Glutamatergic neuron (in vitro differentiated cells): ENCODE data around the gene CKS1B. TPM values are rescaled to one million over a fixed set of nuclear protein-coding genes. Genes with fewer than 3 reads are reported as not detected.

ENCODE experiments used
- DNase-seq: peaks from one replicate; pipeline ENCODE4 v3.0.0; 2022
- H3K27ac Mint-ChIP-seq: one replicate; pipeline ENCODE4 v1.8.0; 2020; ENCODE audit warnings: mild to moderate bottlenecking, mixed read lengths, inconsistent platforms; ENCODE audit not compliant: unreplicated experiment
- H3K27me3 Mint-ChIP-seq: one replicate; pipeline ENCODE4 v1.8.0; 2020; ENCODE audit warnings: mild to moderate bottlenecking, moderate library complexity, mixed read lengths, inconsistent platforms; ENCODE audit not compliant: unreplicated experiment
- H3K36me3 Mint-ChIP-seq: one replicate; pipeline ENCODE4 v1.8.0; 2020; ENCODE audit warnings: mild to moderate bottlenecking, mixed read lengths, inconsistent platforms; ENCODE audit not compliant: unreplicated experiment
- H3K4me1 Mint-ChIP-seq: one replicate; pipeline ENCODE4 v1.8.0; 2020; ENCODE audit warnings: mild to moderate bottlenecking, low read depth, mixed read lengths, inconsistent platforms; ENCODE audit not compliant: unreplicated experiment
- H3K4me3 Mint-ChIP-seq: one replicate; pipeline ENCODE4 v1.8.0; 2020; ENCODE audit warnings: mild to moderate bottlenecking, mixed read lengths, inconsistent platforms; ENCODE audit not compliant: unreplicated experiment
- H3K9me3 Mint-ChIP-seq: one replicate; pipeline ENCODE4 v1.8.0; 2020; ENCODE audit warnings: mild to moderate bottlenecking, moderate library complexity, mixed read lengths, inconsistent platforms; ENCODE audit not compliant: unreplicated experiment
- total RNA-seq: library from RNA; stranded (reverse); fragmentation: NEBNext Ultra II Directional; extraction: Animal tissue kit (Norgen Biotek cat#: 25700); gene quantifications from one replicate; pipeline ENCODE4 v1.2.1, GENCODE V29; 2021; ENCODE audit not compliant: unreplicated experiment
- TF ChIP-seq, protein P1 (sequence below): fragments of 200-600 bp; sonication (generic); IDR thresholded peaks from one replicate; pipeline ENCODE4 v1.5.0; 2021; ENCODE audit not compliant: partially characterized antibody, unreplicated experiment

The CKS1B gene
- total RNA-seq, 1 donor from 2014 or later: 22.8 TPM

DNA sequence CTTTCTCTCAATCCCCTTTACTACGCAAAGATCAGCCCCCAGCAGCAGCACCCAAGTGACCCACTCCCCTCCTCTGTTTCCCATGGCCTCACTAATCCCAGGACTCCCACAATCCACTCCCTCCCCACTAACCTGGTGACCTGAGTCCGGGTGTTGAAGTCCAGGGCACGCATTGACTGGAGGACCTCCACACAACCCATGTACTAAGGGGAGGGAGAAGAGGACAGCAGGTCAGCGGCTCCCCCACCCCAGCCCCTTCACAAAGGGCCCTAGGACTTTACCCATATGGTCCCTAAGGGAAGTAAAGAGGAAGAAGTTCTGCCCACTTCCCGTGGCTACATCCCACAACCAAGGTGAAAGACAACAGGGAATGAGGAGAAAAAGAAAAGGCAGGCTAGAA is 5.2 kb upstream of the CKS1B start:
- Mint-ChIP-seq H3K27me3 (peaks cover 9% of the 10 kb centered on the region), H3K9me3 (peaks cover 7% of the 10 kb centered on the region), H3K4me1 (peaks cover 31% of the 10 kb centered on the region), H3K27ac (peak overlapping the region; percentile 94), H3K36me3 (no peaks in the 10 kb centered on the region), H3K4me3 (peak overlapping the region; percentile 98)
- DNase-seq: no peak
- TF ChIP-seq, protein P1, sequence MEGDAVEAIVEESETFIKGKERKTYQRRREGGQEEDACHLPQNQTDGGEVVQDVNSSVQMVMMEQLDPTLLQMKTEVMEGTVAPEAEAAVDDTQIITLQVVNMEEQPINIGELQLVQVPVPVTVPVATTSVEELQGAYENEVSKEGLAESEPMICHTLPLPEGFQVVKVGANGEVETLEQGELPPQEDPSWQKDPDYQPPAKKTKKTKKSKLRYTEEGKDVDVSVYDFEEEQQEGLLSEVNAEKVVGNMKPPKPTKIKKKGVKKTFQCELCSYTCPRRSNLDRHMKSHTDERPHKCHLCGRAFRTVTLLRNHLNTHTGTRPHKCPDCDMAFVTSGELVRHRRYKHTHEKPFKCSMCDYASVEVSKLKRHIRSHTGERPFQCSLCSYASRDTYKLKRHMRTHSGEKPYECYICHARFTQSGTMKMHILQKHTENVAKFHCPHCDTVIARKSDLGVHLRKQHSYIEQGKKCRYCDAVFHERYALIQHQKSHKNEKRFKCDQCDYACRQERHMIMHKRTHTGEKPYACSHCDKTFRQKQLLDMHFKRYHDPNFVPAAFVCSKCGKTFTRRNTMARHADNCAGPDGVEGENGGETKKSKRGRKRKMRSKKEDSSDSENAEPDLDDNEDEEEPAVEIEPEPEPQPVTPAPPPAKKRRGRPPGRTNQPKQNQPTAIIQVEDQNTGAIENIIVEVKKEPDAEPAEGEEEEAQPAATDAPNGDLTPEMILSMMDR: no peak

- no peaks in the 10 kb centered on the region for H3K36me3 Mint-ChIP-seq
- no peak for DNase-seq
- H3K4me3 Mint-ChIP-seq: peak overlapping the region; percentile 98
- H3K9me3 Mint-ChIP-seq: peaks cover 7% of the 10 kb centered on the region
- H3K4me1 Mint-ChIP-seq: peaks cover 31% of the 10 kb centered on the region
- TF ChIP-seq, protein P1: no peak
- peaks cover 9% of the 10 kb centered on the region for H3K27me3 Mint-ChIP-seq
- peak overlapping the region; percentile 98 for H3K27ac Mint-ChIP-seq
Measured at GRCh38 chr1:154969860-154970452, 4.5 kb upstream of the CKS1B start.

- H3K4me3 Mint-ChIP-seq: peak within 1 kb of the TSS; percentile 98
- H3K27me3 Mint-ChIP-seq: peaks cover 9% of the 10 kb centered on the region
- peaks cover 6% of the 10 kb centered on the region for H3K9me3 Mint-ChIP-seq
- TF ChIP-seq, protein P1: no peak
- peak; percentile 92 for DNase-seq
- peak within 1 kb of the TSS; percentile 98 for H3K27ac Mint-ChIP-seq
- peaks cover 31% of the 10 kb centered on the region for H3K4me1 Mint-ChIP-seq
- no peaks in the 10 kb centered on the region for H3K36me3 Mint-ChIP-seq
Measured at GRCh38 chr1:154970631-154971340, 3.7 kb upstream of the CKS1B start, which contains the start of gene SHC1. Gene SHC1 (minus strand): TSS chr1:154970747. CDS start chr1:154970526, 221 bp downstream.

DNA sequence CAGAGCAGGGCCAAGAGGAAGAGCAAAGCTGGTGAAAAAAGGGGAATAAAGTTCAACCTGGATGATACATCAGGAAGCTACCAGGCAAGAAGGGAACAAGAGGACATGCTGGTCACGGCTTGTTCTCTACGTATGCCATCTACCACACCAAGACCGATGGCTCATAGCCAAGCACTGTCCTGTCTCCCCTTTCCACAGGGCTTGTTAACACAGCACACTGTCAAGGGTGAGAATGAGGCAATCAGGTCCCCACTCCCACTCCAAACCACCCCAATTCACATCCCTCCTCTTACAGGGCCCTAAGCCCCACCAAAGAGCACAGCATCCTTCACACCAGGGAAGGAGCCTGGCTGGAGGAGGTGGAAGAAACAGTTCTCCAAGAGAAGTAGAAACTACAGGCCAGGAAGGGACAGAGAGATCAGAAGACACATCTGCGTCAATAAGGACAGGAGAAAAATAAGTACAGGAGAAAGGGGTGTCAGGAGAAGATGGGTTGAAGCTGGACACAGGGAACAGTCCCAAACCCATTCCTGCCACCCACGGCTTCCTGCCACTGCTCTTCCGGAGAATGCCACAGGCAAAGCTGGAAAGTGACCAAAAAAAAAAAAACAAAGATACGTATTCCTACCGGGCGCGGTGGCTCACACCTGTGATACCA is 3.0 kb upstream of the CKS1B start:
- no peak for DNase-seq
- H3K4me3 Mint-ChIP-seq: peak overlapping the region; percentile 98
- H3K27me3 Mint-ChIP-seq: peaks cover 9% of the 10 kb centered on the region
- peaks cover 31% of the 10 kb centered on the region for H3K4me1 Mint-ChIP-seq
- peak overlapping the region; percentile 98 for H3K27ac Mint-ChIP-seq
- no peaks in the 10 kb centered on the region for H3K36me3 Mint-ChIP-seq
- peaks cover 6% of the 10 kb centered on the region for H3K9me3 Mint-ChIP-seq
- TF ChIP-seq, protein P1: no peak

DNA sequence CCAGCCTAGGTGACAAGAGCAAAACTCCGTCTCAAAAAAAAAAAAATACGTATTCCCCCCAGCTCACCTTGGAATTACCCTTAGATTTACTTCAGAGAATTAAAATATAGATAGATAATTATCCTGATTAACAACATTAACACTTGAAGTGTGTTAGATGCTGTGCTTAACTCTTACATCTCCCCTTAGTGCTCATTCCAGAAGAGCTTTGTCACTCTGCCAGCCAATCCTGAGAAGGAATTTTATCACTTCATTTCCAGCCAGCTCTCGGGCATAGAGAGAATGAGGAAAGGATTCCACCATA is 2.3 kb upstream of the CKS1B start:
- peaks cover 5% of the 10 kb centered on the region for H3K9me3 Mint-ChIP-seq
- DNase-seq: no peak
- H3K4me3 Mint-ChIP-seq: peak overlapping the region; percentile 82
- H3K4me1 Mint-ChIP-seq: peaks cover 31% of the 10 kb centered on the region
- no peaks in the 10 kb centered on the region for H3K36me3 Mint-ChIP-seq
- peak overlapping the region; percentile 89 for H3K27ac Mint-ChIP-seq
- TF ChIP-seq, protein P1: no peak
- peaks cover 9% of the 10 kb centered on the region for H3K27me3 Mint-ChIP-seq
